AG04449 (cell line): ENCODE results near the gene NOS2.

Source experiments
- CTCF ChIA-PET: fragments of 350-600 bp; formaldehyde crosslinking; extraction: SDS; loops from one replicate; lab custom pipeline; 2021; ENCODE audit warnings: antibody characterized with exemption; lab: Yijun Ruan, JAX
- POLR2A ChIA-PET: fragments of 400-600, 350-600 bp; formaldehyde crosslinking; extraction: SDS; loops from one replicate; lab custom pipeline; 2020; ENCODE audit warnings: antibody characterized with exemption, inconsistent platforms; lab: Yijun Ruan, JAX
- DNase-seq: peaks from one replicate; pipeline ENCODE4 v3.0.0-alpha.2; 2010; ENCODE audit warnings: low read depth, low spot score
- H3K4me3 ChIP-seq: 2 replicates; pipeline ENCODE4 v1.5.1; 2011; ENCODE audit warnings: low read depth, mild to moderate bottlenecking, control low read depth, low read length
- CTCF ChIP-seq: IDR thresholded peaks from one replicate; pipeline ENCODE4 v1.5.1; 2011; ENCODE audit warnings: mild to moderate bottlenecking, moderate library complexity, low read length, control low read depth, inconsistent platforms; ENCODE audit not compliant: insufficient read depth; ENCODE audit errors: missing control alignments

The NOS2 gene

GRCh38 chr17:27818401-27819105 lies 18.2 kb upstream of the NOS2 start:
- ChIA-PET POLR2A (no interaction called here), CTCF (interaction anchor here (0.9 to 1.4 kb wide), 2 partner anchors 13 to 25 kb away, joined by 3 to 5 read pairs; no protein-coding TSS in a partner anchor)
- no peak for DNase-seq
- TF ChIP-seq CTCF = no peak
- no peak overlapping the region for H3K4me3 ChIP-seq

- ChIA-PET CTCF (interaction anchor here (1.3 to 1.7 kb wide), 2 partner anchors 13 to 62 kb away, joined by 3 to 6 read pairs; no protein-coding TSS in a partner anchor), POLR2A (no interaction called here)
- TF ChIP-seq CTCF = no peak
- H3K4me3 ChIP-seq = no peak overlapping the region
- no peak for DNase-seq
Observed at GRCh38 chr17:27817731-27818130, 17.4 kb upstream of the NOS2 start.

GRCh38 chr17:27816946-27817345 lies 16.6 kb upstream of the NOS2 start:
- no peak overlapping the region for H3K4me3 ChIP-seq
- no peak for TF ChIP-seq CTCF
- DNase-seq = no peak
- ChIA-PET POLR2A (no interaction called here), CTCF (interaction anchor here (1.3 to 1.7 kb wide), 2 partner anchors 12 to 63 kb away, joined by 3 to 6 read pairs; no protein-coding TSS in a partner anchor)

- ChIA-PET CTCF (interaction anchor here (12.4 kb wide), 1 partner anchor 69 kb away, joined by 201 read pairs; no protein-coding TSS in a partner anchor), POLR2A (interaction anchor here (0.6 kb wide), 1 partner anchor 16 kb away, joined by 3 read pairs; no protein-coding TSS in a partner anchor)
- TF ChIP-seq CTCF = no peak
- H3K4me3 ChIP-seq = no peak overlapping the region
- DNase-seq = no peak
Observed at GRCh38 chr17:27811961-27812360, 11.6 kb upstream of the NOS2 start.

GRCh38 chr17:27810902-27811557 lies 10.7 kb upstream of the NOS2 start:
- no peak for TF ChIP-seq CTCF
- ChIA-PET POLR2A (no interaction called here), CTCF (interaction anchor here (12.4 kb wide), 1 partner anchor 70 kb away, joined by 201 read pairs; no protein-coding TSS in a partner anchor)
- no peak overlapping the region for H3K4me3 ChIP-seq
- DNase-seq = no peak
